Anterior cingulate cortex (tissue), 58 donors: ENCODE results near the gene FHIT.

Experiments
- DNase-seq, 58 donors: peaks; one replicate each; lab custom pipeline; 2025; lab: John Stamatoyannopoulos, UW

Gene FHIT

DNA sequence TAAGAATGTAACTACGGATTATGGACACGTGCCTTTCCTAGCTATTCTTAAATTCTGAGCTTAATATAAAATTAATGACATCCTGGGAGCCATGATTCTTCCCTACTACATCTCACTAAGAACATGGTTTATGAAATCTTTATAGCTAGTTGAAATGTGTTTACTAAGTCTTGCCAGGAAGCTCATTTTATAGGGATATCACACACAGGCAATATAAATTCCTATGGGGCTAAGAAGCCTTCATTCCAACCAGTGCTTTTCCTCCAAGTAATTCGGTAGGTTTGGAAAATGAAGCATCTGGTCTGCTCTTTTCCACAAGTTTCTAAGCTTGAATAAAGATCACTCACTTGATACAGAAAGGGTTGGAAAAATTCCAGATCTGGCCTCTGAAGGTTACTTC, 802.6 kb downstream of the FHIT start:
- DNase-seq, result no peak

DNA sequence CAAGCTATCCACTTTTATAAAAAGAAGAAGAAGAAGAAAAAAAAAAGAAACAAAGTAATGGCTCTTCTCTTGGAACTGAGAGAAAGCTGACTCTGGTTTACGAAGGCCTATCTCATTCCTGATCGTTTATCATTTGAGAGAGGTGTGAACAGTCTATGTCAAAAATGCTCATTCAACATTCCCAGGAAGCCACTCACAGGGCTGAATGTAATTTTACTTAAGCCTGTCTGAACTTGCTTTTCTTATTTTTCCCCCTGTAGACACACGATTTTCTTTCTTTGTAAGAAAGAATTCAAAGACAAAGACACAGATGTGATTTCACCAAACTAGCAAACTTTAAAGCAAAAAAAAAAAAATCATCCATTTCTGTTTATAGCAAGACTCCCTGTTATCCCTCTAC, 805.8 kb downstream of the FHIT start:
- no peak for DNase-seq

DNA sequence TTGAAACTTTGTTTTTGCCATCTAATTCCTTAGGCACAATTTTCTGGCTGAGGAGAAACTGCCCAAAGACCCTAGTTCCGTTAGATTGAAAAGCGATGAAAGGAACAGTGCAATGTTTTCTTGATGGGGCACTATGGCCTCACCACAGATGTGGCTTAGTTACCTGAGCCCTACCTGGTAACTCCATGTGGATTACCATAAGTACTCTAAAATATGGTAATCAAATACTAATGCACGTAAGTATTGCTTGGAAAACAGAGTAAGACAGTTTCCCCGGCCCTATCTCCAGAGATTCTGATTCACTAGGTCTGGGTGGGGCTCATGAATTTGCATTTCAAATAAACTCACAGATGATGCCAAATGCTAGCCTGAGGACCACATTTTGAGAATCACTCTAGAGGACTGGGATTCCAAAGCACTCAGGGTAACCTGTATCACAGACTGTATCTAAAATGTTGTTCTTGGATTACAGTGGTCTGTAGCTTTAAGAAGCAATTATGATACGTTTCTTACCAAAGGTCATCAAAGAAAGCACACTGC, 806.3 kb downstream of the FHIT start:
- DNase-seq, result no peak

DNA sequence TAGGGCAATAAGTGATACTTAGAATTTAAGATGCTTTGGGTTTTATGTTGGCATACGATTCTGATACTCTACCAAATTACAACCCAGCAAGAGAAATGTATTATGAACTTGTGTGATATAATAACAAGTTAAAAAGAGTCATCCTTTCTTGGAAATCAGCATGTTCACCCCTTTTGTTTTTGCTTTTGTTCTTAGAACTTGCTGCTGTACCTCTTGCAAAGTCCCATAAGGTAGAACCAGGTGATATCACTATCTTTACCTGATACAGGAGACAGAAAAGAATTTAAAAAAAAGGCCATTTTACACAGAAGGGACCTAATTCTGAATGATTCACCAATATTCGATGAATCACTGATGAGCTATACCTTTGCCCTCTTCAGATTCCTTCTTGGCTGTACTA, 810.4 kb downstream of the FHIT start:
- DNase-seq, result no peak

DNA sequence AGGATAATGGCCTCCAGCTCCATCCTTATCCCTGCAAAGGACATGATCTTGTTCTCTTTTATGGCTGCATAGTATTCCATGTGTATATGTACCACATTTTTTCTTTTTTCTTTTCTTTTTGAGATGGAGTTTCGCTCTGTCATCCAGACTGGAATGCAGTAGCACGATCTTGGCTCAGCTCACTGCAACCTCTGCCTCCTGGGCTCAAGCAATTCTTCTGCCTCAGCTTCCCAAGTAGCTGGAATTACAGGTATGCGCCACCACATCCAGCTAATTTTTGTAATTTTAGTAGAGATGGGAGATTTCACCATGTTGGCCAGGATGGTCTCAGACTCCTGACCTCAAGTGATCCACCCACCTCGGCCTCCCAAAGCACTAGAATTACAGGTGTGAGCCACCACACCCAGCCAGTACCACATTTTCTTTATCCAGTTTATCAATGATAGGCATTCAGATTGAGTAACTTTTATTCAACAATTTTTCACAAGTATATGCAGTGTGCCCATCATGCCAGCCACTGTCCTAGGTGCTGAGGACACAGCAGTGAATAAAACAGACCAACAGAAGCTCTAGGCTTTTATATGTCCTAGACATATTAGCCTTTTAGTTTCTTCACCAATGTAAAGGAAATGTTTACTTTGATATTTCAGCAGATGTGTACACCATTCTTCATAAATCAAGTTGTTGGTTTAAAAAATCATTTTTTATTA, 815.2 kb downstream of the FHIT start:
- no peak for DNase-seq

DNA sequence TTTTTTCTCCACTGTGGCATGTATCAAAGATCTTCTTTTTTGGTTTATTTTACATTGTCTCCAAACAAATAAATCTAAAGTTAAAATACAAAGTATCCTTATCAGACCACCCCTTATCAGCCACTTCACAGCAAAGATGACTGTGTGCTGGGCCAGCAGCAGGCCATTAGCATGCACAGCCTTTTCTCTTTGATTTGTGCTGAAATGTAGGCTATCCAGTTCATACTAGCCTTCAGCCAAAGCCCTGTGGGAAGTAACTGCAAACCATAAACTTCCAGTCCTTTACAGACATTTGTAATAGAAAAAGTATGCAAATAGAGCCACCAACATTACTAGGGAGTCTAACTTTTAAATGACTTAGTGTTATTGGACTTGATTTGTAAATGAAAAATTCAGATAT, 816.3 kb downstream of the FHIT start:
- DNase-seq, result no peak

DNA sequence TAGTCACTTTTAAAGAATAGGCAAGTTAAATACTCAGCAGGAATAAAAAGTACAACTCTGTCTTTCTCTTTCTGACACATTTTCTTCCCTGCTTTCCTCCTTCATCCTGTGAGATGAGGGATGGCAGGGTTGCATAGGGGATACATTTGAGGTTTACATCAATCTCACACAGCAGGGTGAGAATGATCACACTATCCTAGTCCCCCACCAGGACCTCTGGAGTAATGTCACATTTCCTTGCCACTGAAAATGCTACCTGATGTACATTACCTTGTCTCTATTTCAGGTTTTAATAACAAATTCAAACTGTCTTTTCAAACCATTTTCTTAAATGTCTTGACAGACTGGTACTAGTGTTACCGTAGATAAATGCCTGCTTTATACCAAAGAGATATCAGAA, 816.9 kb downstream of the FHIT start:
- no peak for DNase-seq

DNA sequence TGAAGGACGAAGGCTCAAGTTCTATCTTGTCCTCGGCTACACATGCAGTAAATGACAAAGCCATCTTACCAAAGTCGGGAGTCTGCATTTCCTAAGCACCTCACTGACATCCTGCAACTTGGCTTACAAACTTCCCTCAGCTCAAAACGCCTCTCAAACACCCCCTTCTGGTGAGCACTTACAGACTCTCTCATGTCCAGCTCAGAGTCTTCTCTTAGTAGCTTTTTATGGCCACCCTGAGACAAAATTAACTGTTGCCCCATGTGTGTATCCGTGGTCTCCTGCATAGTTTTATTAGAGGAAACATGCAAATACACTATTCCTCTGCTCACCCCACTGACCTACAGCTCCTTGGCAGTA, 819.7 kb downstream of the FHIT start:
- DNase-seq, result no peak

DNA sequence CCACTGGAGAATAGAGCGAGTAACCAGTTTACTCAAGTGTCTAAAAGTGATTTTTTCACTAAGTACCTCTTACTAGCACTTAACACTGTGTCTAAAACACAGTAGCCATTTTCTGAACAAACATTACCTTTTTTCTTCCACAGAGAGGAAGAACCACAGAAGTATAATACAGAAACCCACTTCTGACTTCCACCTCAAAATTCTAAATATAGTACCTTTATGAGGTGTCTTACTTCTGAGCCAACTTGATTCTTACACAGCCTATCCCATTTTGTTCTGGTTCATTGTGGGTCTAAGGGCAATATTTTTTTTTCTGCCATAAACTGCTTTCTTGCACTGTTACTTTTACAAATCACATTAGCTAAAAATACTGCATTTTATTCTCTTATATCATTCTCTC, 821.0 kb downstream of the FHIT start:
- DNase-seq, result no peak

DNA sequence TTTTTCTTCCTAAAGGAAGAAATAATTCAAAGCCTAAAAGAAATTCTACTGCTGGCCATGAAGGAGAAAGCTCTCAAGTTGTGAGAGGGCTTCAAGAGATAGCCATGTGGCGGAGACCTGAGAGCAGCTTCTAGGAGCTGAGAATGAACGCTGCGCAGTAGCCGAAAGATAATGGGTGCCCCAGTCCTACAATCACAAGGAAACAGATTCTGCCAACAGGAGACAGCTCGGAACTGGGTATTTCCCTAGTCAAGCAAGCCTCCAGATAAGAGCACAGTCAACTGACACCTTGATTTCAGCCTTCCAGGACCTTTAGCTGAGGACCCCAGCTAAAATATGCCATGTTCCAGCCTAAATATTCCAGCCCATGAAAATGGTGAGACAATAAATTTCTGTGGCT, 824.1 kb downstream of the FHIT start:
- no peak for DNase-seq

DNA sequence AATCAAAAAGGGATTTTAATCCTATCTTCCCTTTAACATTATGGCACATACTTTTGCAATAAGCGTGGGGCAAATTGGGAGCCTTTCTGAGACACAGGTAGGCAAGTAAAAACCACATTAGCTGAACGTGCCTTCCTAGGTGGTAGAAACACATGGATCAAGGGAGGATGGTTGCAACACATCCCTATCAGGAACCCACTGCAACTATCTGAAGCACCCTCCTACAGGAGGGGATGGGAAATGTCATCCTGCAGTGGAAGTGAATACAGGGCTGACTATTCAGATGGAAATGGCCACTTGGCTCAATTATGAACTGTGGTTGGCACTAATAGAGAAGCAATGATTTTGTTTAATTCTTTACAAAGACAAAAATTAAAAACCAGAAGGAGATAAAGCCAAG, 826.3 kb downstream of the FHIT start:
- no peak for DNase-seq

DNA sequence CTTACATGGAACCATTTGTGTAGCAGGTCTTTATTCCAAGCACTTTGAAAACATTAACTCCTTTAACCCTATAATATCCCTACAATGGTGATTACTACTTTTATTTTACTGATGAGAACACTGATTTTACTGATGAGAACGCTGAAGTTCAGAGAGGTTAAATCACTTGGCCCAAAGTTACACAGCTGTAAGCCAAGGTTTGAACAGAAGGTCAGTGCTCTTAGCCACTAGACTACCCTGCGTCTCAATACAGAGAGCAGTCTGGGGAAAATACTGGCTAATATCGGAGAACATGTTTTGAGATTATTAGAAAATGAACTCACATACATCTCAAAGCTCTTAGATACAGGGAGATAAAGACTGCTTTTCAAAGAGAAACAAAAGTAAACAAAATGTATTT, 827.2 kb downstream of the FHIT start:
- no peak for DNase-seq

DNA sequence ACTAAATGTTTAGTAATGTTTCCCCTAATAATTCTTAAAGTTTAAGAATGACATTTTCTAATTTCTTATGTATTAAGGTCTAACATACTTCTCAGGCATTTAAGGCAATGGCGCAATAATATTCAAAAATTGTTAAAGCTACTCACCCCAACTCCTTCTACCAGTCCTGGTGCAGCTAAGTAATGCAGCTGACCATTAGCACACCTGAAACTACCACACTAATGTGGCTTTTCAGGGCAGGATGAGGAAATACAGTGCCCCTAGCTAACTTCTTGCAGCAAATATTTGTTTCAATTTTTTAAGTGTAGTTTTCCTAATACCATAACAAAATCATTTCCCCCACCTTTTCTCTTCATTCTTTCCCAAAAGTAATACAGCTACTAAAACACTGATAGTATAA, 827.7 kb downstream of the FHIT start:
- DNase-seq, result no peak

DNA sequence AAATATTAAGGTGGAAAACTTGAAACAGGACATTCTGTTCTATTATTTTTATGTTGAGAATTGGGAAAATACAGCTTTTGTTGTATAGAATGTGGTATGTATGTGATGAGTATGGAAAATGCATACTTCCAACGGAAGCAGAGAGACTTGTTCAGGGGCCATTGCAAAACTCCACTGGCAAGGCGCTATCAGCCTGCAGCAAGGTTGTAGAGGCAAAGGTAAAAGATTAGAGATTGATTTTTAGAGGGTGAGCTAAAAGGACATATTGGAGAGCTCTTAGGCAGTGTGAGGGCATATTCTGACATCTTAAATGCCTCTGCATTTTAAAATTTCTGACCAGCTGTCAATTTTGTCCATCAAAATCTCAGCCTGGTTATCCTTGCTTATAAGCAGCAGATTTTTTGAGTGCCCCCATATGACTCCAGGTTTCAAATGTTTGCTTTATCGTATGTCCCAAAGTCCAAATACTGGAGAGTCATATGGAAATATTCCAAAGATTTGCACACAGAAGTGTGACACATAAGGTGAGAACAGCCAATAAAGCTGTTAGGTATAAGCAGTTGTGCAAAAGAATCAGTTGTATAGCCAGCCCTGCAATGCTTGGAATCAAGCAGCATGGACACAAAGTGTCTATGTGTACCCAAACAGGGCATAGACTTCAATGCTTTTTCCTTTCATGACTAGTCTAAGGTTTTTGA, 829.4 kb downstream of the FHIT start:
- no peak for DNase-seq

DNA sequence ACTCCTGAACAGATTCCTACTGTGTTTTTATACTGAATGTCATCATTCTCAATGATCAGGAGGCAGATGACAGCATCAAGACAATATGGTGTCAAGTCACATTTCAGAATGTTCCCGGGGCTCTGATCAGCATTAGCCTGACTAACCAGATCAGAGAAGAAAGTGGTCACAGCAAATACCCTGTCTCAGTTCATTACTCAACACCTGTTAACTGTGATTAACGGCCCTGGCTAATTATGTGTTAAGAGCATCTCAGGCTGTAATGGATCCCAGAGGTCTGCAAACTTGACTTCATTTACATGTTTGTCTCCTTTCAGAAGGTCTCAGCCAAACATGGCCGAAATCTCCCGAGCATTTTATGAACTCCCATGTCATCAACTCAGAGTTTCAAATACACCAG, 833.7 kb downstream of the FHIT start:
- no peak for DNase-seq

DNA sequence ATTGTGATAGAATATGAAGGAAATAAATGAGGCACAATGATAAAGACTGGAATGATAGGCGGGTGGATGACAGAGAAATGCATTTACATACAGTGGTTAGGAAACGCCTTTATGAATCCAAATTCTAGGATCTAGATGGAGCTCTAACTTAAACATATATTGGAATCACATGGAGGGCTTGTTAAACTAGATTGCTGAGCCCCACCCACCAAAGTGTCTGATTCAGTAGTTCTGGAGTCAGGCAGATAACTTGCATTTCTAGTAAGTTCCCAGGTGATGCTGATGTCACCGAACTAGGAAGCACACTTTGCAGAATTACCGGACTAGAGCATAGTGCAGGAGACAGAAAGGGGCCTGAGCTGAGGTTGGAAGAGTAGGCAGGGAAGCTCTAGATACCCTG, 837.2 kb downstream of the FHIT start:
- no peak for DNase-seq

DNA sequence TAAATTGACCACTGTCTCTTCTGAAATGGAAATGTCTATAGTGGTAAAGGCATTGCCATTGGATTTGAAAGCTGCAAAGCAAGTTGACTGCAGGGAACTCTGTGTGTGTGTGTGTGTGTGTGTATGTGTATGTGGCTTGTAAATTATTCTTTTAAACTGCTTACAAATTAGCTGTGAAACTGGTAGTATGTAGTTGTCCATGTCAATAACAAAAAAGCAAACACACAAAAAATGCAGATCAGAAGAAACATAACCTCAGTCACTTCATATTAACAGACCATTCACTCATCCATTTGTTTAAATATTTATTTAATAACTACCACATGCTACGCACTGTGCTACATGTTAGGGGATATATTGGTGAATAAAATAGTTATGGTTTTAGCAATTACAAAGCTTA, 837.7 kb downstream of the FHIT start:
- no peak for DNase-seq

DNA sequence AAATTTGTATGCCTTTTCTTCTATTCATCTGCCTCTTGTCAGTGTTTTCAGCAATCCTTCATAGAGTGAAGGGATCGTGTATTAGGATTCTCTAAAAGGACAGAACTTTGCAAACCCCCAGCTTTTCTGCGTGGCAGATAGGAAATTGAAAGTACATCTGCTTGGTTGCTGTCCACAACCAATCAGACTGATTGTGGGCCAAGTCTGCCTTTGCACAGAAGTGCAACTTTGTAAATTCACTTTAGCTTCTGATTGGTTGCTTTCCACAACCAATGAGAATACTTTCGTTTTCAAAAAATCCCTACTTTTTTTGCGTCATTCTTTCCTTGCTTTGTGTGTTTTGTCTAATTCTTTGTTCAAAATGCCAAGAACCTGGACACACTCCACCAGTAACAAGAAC, 847.4 kb downstream of the FHIT start:
- no peak for DNase-seq

DNA sequence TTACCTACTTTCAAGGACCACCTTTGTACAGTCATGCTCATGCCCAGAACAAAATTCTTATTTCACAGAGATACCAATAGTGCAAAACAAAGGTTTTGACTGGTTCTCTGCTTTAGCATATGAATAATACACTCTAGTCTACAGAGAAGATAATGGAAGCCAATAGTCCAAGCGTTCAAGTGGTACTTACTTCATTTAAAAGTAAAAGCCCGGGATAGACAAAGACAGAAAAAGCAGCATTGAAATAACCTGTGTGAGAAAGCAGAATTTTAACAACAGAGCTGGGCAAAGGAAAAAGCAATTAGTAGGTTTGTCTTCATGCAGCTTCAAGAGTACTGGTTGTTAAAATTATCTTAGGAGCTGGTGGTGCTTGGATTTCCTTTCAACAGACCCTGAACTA, 848.3 kb downstream of the FHIT start:
- DNase-seq, result no peak

DNA sequence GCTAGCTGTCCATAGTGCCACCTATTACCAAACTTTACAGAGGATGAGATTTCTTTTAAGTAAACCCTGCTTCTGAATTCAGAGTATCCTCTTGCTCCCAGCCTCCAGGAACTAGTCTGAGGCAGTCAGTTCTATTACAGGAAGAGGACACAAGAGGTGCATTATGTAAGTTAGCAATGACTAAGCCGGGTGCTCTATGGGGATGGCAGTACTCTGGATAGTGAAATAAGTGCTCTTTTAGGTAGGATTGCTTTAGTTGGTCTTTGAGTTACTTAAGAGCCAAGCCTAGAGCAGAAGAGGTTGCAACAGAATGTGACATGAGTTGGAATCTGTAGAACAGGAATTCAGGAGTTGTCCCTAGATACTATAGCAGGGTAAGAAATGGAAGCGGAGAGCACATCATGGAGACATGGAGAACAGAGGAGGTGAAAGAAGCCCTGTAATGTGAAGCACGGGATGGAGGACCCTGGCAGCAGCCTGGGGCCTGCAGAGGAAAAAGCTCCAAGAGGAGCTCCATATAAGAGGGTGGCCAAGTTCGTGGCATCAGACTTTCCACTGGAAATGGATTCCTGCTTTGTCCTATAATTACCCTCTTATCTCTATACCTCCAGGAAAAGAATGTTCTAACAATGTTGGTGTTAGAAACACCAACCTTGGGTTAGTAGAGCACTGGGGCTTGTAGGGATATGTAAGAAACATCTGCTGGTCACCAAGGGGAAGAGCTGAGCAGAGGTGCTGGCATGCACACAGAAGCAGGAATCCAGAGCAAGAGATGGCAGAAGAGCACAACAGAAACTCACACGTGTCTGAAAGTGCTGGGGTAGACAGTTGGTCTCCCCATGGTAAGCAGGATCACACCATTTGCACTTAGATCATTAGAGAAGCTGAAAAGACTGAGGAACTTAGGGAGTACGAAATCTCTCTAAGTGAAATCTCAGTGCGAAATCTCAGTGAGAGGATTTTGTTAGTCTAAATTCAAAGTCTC, 851.1 kb downstream of the FHIT start:
- DNase-seq, result no peak

DNA sequence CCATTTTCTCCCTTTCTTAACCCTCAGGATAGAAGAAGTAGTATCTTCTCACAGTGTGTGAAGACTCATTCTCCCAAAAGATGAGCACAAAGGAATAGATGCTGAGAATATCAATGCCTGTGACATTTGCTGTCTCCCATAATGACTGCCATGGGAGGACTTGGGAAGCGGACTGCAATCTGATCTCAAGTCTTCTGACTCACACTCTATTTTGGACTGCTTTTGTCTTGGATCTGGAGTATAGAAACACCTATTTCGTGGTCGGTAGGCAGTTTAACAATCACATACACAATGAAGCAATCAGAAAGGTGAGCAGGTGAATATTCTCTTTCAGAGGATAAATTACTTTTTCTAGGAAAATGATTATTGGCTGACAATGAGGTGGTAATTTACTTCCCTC, 852.0 kb downstream of the FHIT start:
- DNase-seq, result no peak
